Osteocyte (in vitro differentiated cells): Measurements from ENCODE around the gene MTMR2. TPM values are rescaled to one million over a fixed set of nuclear protein-coding genes. Genes with fewer than 3 reads are reported as not detected.
"Not testable (repeated sequence)": the region's sequence is repeated elsewhere in the genome, so short reads cannot be mapped to it uniquely, and the experiment has no call there.

Experiments used
- DNase-seq: peaks from one replicate; pipeline ENCODE4 v3.0.0; 2021; ENCODE audit warnings: mixed read lengths; ENCODE audit not compliant: unreplicated experiment; ENCODE audit errors: extremely low spot score
- H3K27ac Mint-ChIP-seq: one replicate; pipeline ENCODE4 v1.8.0; 2021; ENCODE audit warnings: mild to moderate bottlenecking, mixed read lengths; ENCODE audit not compliant: unreplicated experiment
- H3K27me3 Mint-ChIP-seq: one replicate; pipeline ENCODE4 v1.8.0; 2021; ENCODE audit warnings: mixed read lengths; ENCODE audit not compliant: unreplicated experiment
- H3K36me3 Mint-ChIP-seq: one replicate; pipeline ENCODE4 v1.8.0; 2021; ENCODE audit warnings: mixed read lengths; ENCODE audit not compliant: unreplicated experiment
- H3K4me1 Mint-ChIP-seq: one replicate; pipeline ENCODE4 v1.8.0; 2021; ENCODE audit warnings: mixed read lengths; ENCODE audit not compliant: unreplicated experiment
- H3K4me3 Mint-ChIP-seq: one replicate; pipeline ENCODE4 v1.8.0; 2021; ENCODE audit warnings: mild to moderate bottlenecking, moderate library complexity, mixed read lengths; ENCODE audit not compliant: unreplicated experiment
- H3K9me3 Mint-ChIP-seq: one replicate; pipeline ENCODE4 v1.8.0; 2021; ENCODE audit warnings: mixed read lengths; ENCODE audit not compliant: unreplicated experiment
- total RNA-seq: library from RNA; stranded (reverse); gene quantifications from 2 replicates; pipeline ENCODE4 v1.2.1, GENCODE V29; 2021
- TF ChIP-seq, protein P1 (sequence below): fragments of 200-600 bp; sonication (generic); IDR thresholded peaks from 2 replicates; pipeline ENCODE4 v1.5.0; 2021; ENCODE audit warnings: antibody characterized with exemption, mild to moderate bottlenecking, moderate library complexity

MTMR2 gene
- total RNA-seq, 1 donor from 2014 or later = 41.1 TPM

DNA sequence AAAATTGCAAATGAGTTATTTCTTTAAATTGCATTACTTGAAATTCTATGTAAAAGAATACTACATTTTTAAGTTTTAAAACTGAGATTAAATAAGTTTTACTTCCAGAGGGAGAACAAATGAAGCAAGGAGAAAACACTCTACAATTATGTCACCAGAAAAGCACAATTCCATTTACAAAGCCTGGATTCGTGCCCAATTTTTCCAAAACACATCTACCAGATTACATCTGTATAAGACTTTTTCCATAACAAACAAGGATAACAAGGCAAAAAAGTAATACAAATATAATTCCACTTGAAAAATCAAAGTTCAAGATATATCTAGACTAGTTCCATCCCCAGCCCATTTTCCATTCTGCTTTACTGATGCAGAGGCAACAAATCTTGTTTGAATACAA is 40.5 kb downstream of the MTMR2 start:
- H3K4me3 Mint-ChIP-seq = no peak overlapping the region
- peaks cover 28% of the 10 kb centered on the region for H3K36me3 Mint-ChIP-seq
- DNase-seq = no peak
- TF ChIP-seq, protein P1, sequence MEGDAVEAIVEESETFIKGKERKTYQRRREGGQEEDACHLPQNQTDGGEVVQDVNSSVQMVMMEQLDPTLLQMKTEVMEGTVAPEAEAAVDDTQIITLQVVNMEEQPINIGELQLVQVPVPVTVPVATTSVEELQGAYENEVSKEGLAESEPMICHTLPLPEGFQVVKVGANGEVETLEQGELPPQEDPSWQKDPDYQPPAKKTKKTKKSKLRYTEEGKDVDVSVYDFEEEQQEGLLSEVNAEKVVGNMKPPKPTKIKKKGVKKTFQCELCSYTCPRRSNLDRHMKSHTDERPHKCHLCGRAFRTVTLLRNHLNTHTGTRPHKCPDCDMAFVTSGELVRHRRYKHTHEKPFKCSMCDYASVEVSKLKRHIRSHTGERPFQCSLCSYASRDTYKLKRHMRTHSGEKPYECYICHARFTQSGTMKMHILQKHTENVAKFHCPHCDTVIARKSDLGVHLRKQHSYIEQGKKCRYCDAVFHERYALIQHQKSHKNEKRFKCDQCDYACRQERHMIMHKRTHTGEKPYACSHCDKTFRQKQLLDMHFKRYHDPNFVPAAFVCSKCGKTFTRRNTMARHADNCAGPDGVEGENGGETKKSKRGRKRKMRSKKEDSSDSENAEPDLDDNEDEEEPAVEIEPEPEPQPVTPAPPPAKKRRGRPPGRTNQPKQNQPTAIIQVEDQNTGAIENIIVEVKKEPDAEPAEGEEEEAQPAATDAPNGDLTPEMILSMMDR = no peak
- H3K27ac Mint-ChIP-seq = no peak overlapping the region
- no peaks in the 10 kb centered on the region for H3K9me3 Mint-ChIP-seq
- no peaks in the 10 kb centered on the region for H3K27me3 Mint-ChIP-seq
- H3K4me1 Mint-ChIP-seq = peaks cover 20% of the 10 kb centered on the region

DNA sequence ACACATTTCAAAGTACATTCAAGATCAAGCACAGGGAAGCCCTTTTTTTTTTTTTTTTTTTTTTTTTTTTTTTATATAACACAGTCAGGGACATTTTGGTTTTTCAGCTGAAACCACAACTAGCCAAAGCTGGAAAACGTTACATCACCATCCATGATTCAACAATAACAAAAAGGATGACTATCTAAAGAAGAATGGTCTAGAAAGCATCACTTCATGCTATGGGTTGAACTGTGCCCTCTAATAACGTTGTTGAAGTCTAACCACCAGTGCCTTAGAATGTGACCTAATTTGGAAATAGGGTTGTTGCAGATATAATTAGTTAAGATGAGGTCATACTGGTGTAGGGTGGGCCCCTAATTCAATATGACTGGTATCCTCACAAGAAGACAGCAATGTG is 46.6 kb downstream of the MTMR2 start:
- TF ChIP-seq, protein P1 = no peak
- Mint-ChIP-seq H3K4me3 (no peak overlapping the region), H3K4me1 (peaks cover 20% of the 10 kb centered on the region), H3K27ac (peak overlapping the region; percentile 88), H3K36me3 (peaks cover 31% of the 10 kb centered on the region), H3K9me3 (no peaks in the 10 kb centered on the region), H3K27me3 (no peaks in the 10 kb centered on the region)
- no peak for DNase-seq

DNA sequence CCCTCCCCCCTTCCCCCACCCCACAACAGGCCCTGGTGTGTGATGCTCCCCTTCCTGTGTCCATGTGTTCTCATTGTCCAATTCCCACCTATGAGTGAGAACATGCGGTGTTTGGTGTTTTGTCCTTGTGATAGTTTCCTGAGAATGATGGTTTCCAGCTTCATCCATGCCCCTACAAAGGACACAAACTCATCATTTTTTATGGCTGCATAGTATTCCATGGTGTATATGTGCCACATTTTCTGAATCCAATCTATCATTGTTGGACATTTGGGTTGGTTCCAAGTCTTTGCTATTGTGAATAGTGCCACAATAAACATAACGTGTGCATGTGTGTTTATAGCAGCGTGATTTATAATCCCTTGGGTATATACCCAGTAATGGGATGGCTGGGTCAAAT is 53.0 kb downstream of the MTMR2 start:
- DNase-seq, H3K9me3 Mint-ChIP-seq, H3K27ac Mint-ChIP-seq, H3K27me3 Mint-ChIP-seq, H3K4me3 Mint-ChIP-seq, H3K4me1 Mint-ChIP-seq: not testable (repeated sequence)
- H3K36me3 Mint-ChIP-seq = peaks cover 11% of the 10 kb centered on the region

- Mint-ChIP-seq H3K4me1 (peaks cover 28% of the 10 kb centered on the region), H3K27ac (no peak overlapping the region), H3K4me3 (no peak overlapping the region), H3K27me3 (no peaks in the 10 kb centered on the region), H3K9me3 (no peaks in the 10 kb centered on the region), H3K36me3 (peaks cover 7% of the 10 kb centered on the region)
- TF ChIP-seq, protein P1 = no peak
- no peak for DNase-seq
These were observed 56.8 kb downstream of the MTMR2 start for GRCh38 chr11:95867105-95867504.

- Mint-ChIP-seq H3K4me3 (no peak overlapping the region), H3K4me1 (peaks cover 28% of the 10 kb centered on the region), H3K27ac (peak overlapping the region; percentile 75), H3K27me3 (no peaks in the 10 kb centered on the region), H3K36me3 (peaks cover 15% of the 10 kb centered on the region), H3K9me3 (no peaks in the 10 kb centered on the region)
- no peak for DNase-seq
- TF ChIP-seq, protein P1 = no peak
These were observed 60.3 kb downstream of the MTMR2 start for GRCh38 chr11:95863486-95864140.

GRCh38 chr11:95860024-95860423 is 63.9 kb downstream of the MTMR2 start:
- H3K9me3 Mint-ChIP-seq, DNase-seq, H3K4me3 Mint-ChIP-seq, H3K27me3 Mint-ChIP-seq, H3K27ac Mint-ChIP-seq: not testable (repeated sequence)
- peaks cover 23% of the 10 kb centered on the region for H3K4me1 Mint-ChIP-seq
- peaks cover 30% of the 10 kb centered on the region for H3K36me3 Mint-ChIP-seq

- not testable (repeated sequence) for H3K4me1 Mint-ChIP-seq, H3K9me3 Mint-ChIP-seq, H3K4me3 Mint-ChIP-seq, H3K27me3 Mint-ChIP-seq, H3K27ac Mint-ChIP-seq, DNase-seq
- H3K36me3 Mint-ChIP-seq = peaks cover 22% of the 10 kb centered on the region
These were observed 69.5 kb downstream of the MTMR2 start for GRCh38 chr11:95854362-95854761.
